22Rv1 (cell line): Measurements from ENCODE around the gene GALNT7.

Source experiments
- H3K27ac ChIP-seq: fragments of 450-650 bp; 2 replicates; pipeline ENCODE4 v1.5.1; 2017
- CTCF ChIP-seq: fragments of 450-650 bp; IDR thresholded peaks from 2 replicates; pipeline ENCODE4 v1.5.1; 2017; ENCODE audit warnings: mild to moderate bottlenecking
- ZFX ChIP-seq: fragments of 450-650 bp; IDR thresholded peaks from 2 replicates; pipeline ENCODE4 v1.6.1; 2017; ENCODE audit warnings: antibody characterized with exemption, borderline replicate concordance

Gene GALNT7

GRCh38 chr4:173282626-173283025 is 114.0 kb downstream of the GALNT7 start:
- TF ChIP-seq CTCF (no peak), ZFX (no peak)
- H3K27ac ChIP-seq = no peak overlapping the region

GRCh38 chr4:173284463-173284862 is 115.9 kb downstream of the GALNT7 start:
- no peak overlapping the region for H3K27ac ChIP-seq
- TF ChIP-seq ZFX (no peak), CTCF (no peak)

GRCh38 chr4:173287486-173287885 is 118.9 kb downstream of the GALNT7 start:
- no peak overlapping the region for H3K27ac ChIP-seq
- TF ChIP-seq ZFX = no peak
- no peak for TF ChIP-seq CTCF

- TF ChIP-seq ZFX (no peak), CTCF (no peak)
- no peak overlapping the region for H3K27ac ChIP-seq
These were observed 119.7 kb downstream of the GALNT7 start for GRCh38 chr4:173288296-173288695.

- TF ChIP-seq ZFX (no peak), CTCF (no peak)
- H3K27ac ChIP-seq = no peak overlapping the region
These were observed 120.2 kb downstream of the GALNT7 start for GRCh38 chr4:173288698-173289352.

GRCh38 chr4:173289353-173289727 is 120.7 kb downstream of the GALNT7 start:
- TF ChIP-seq CTCF (no peak), ZFX (no peak)
- H3K27ac ChIP-seq = no peak overlapping the region

- no peak overlapping the region for H3K27ac ChIP-seq
- TF ChIP-seq ZFX (no peak), CTCF (no peak)
These were observed 123.3 kb downstream of the GALNT7 start for GRCh38 chr4:173291899-173292298.
